Lower leg skin (tissue), 3 donors: ENCODE results near the gene TTC33.

Experiments used
- CTCF ChIP-seq, 3 donors: fragments of 450-650 bp; IDR thresholded peaks; one replicate each; pipeline ENCODE4 v1.5.1; 2016; ENCODE audit warnings: antibody characterized with exemption in 3 of 3, mild to moderate bottlenecking in 3 of 3, moderate library complexity in 2 of 3
- POLR2A ChIP-seq, 2 donors: fragments of 450-650 bp; IDR thresholded peaks; one replicate each; pipeline ENCODE4 v1.6.1; 2016 to 2017; ENCODE audit warnings: antibody characterized with exemption in 2 of 2, mild to moderate bottlenecking in 1 of 2, moderate library complexity in 1 of 2

GRCh38 chr5:40755093-40755406 is 711 bp downstream of the TTC33 start:
- TF ChIP-seq CTCF (IDR thresholded peaks at IDR 0.05) = no peak
- no peak for TF ChIP-seq POLR2A (IDR thresholded peaks at IDR 0.05)
